ENCODE data around the gene ZBTB37. TPM values are rescaled to one million over a fixed set of nuclear protein-coding genes. Genes with fewer than 3 reads are reported as not detected.

The ZBTB37 gene
- total RNA-seq, 2 donors from 2014 or later, result 5.8 to 6.7 TPM

- Histone ChIP-seq H3K27me3 (no peaks in the 10 kb centered on the region), H3K36me3 (no peaks in the 10 kb centered on the region), H3K4me1 (no peaks in the 10 kb centered on the region), H3K4me3 (no peak overlapping the region), H3K27ac (no peak overlapping the region), H3K9me3 (no peaks in the 10 kb centered on the region), H3K9ac (ENCODE audit: low read depth in 2 of 2, low read length in 2 of 2) (no peak overlapping the region)
- TF ChIP-seq, protein P1, sequence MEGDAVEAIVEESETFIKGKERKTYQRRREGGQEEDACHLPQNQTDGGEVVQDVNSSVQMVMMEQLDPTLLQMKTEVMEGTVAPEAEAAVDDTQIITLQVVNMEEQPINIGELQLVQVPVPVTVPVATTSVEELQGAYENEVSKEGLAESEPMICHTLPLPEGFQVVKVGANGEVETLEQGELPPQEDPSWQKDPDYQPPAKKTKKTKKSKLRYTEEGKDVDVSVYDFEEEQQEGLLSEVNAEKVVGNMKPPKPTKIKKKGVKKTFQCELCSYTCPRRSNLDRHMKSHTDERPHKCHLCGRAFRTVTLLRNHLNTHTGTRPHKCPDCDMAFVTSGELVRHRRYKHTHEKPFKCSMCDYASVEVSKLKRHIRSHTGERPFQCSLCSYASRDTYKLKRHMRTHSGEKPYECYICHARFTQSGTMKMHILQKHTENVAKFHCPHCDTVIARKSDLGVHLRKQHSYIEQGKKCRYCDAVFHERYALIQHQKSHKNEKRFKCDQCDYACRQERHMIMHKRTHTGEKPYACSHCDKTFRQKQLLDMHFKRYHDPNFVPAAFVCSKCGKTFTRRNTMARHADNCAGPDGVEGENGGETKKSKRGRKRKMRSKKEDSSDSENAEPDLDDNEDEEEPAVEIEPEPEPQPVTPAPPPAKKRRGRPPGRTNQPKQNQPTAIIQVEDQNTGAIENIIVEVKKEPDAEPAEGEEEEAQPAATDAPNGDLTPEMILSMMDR (IDR thresholded peaks at IDR 0.05), result no peak
- intact Hi-C loops (cut with DNase I), result no loop called here
- DNase-seq, result no peak
Measured at GRCh38 chr1:173894189-173894588, 26.0 kb downstream of the ZBTB37 start.

- Histone ChIP-seq H3K9me3 (no peaks in the 10 kb centered on the region), H3K4me1 (no peaks in the 10 kb centered on the region), H3K4me3 (no peak overlapping the region), H3K27ac (no peak overlapping the region), H3K36me3 (no peaks in the 10 kb centered on the region), H3K27me3 (no peaks in the 10 kb centered on the region), H3K9ac (ENCODE audit: low read depth in 2 of 2, low read length in 2 of 2) (no peak overlapping the region)
- TF ChIP-seq, protein P1 (IDR thresholded peaks at IDR 0.05), result no peak
- intact Hi-C loops (cut with DNase I), result no loop called here
- no peak for DNase-seq
Measured at GRCh38 chr1:173900427-173900826, 32.2 kb downstream of the ZBTB37 start.

- no peak for DNase-seq
- Histone ChIP-seq H3K27ac (no peak overlapping the region), H3K9me3 (no peaks in the 10 kb centered on the region), H3K4me3 (no peak overlapping the region), H3K36me3 (no peaks in the 10 kb centered on the region), H3K27me3 (no peaks in the 10 kb centered on the region), H3K9ac (ENCODE audit: low read depth in 2 of 2, low read length in 2 of 2) (no peak overlapping the region), H3K4me1 (no peaks in the 10 kb centered on the region)
- TF ChIP-seq, protein P1 (IDR thresholded peaks at IDR 0.05), result no peak
- intact Hi-C loops (cut with DNase I), result no loop called here
Measured at GRCh38 chr1:173900992-173901391, 32.8 kb downstream of the ZBTB37 start.

- Histone ChIP-seq H3K27me3 (no peaks in the 10 kb centered on the region), H3K9ac (ENCODE audit: low read depth in 2 of 2, low read length in 2 of 2) (no peak overlapping the region), H3K27ac (no peak overlapping the region), H3K36me3 (no peaks in the 10 kb centered on the region), H3K9me3 (no peaks in the 10 kb centered on the region), H3K4me3 (no peak overlapping the region), H3K4me1 (no peaks in the 10 kb centered on the region)
- DNase-seq, result no peak
- intact Hi-C loops (cut with DNase I), result no loop called here
- TF ChIP-seq, protein P1 (IDR thresholded peaks at IDR 0.05), result no peak
Measured at GRCh38 chr1:173903827-173904531, 35.8 kb downstream of the ZBTB37 start.

GRCh38 chr1:173913111-173913510 is 44.9 kb downstream of the ZBTB37 start:
- Histone ChIP-seq H3K27me3 (no peaks in the 10 kb centered on the region), H3K4me1 (no peaks in the 10 kb centered on the region), H3K9ac (ENCODE audit: low read depth in 2 of 2, low read length in 2 of 2) (no peak overlapping the region), H3K4me3 (no peak overlapping the region), H3K27ac (no peak overlapping the region), H3K36me3 (no peaks in the 10 kb centered on the region), H3K9me3 (no peaks in the 10 kb centered on the region)
- intact Hi-C loops (cut with DNase I), result no loop called here
- TF ChIP-seq, protein P1 (IDR thresholded peaks at IDR 0.05), result no peak
- DNase-seq, result no peak
